GM18909 (cell line): ENCODE results near the gene RAMP2.
"Not testable (repeated sequence)": the region's sequence is repeated elsewhere in the genome, so short reads cannot be mapped to it uniquely, and the experiment has no call there.

Source experiments
- ATAC-seq: cut with Tn5 transposase; IDR thresholded peaks from one replicate; pipeline ENCODE4 v1.9.1; 2021; ENCODE audit warnings: mild to moderate bottlenecking; ENCODE audit not compliant: unreplicated experiment, poor library complexity

The RAMP2 gene

DNA sequence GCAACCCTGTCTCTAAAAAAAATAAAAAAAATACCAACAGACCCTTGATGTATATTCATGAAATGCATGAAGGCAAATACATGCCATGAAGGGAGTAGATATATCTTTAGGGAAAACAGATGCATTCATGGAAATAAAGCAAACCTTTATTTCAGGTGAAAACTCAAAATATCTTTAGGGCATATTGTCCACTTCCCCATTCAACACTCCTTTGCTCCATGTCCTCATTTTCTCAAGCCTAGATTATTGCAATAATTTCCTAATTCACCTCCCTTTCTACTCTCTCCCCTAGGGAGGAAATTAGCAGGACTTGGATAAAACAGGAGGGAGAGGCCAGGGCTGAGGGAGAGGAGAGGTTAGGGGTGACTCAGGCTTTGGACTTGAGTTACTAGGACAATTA lies 6.5 kb downstream of the RAMP2 start:
- ATAC-seq, result no peak

DNA sequence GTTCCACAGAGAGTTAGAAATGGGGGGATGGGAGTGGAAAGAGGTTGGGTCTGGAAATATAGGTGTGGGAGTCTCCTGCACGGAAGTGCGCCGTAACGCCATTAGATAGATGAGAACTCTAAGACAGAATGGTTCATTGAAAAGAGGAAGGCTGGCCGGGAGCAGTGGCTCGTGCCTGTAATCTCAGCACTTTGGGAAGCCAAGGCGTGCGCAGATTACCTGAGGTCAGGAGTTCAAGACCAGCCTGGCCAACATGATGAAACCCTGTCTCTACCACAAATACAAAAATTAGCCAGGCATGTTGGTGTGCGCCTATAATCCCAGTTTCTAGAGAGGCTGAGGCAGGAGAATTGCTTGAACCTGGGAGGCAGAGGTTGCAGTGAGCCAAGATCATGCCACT lies 7.0 kb downstream of the RAMP2 start:
- ATAC-seq, result not testable (repeated sequence)

DNA sequence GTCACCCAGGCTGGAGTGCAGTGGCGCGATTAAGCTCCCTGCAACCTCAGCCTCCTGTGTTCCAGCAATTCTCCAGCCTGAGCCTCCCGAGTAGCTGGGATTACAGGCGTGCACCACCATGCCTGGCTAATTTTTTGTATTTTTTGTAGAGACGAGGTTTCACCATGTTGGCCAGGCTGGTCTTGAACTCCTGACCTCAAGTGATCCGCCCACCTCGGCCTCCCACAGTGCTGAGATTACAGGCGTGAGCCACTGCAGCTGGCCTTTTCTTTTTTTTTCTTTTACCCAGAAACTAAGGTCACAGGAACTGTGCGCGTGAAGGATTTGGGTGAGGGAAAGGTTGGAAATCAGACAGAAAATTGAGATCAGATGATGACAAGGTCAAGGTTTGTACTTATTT lies 8.9 kb downstream of the RAMP2 start:
- ATAC-seq, result not testable (repeated sequence)

DNA sequence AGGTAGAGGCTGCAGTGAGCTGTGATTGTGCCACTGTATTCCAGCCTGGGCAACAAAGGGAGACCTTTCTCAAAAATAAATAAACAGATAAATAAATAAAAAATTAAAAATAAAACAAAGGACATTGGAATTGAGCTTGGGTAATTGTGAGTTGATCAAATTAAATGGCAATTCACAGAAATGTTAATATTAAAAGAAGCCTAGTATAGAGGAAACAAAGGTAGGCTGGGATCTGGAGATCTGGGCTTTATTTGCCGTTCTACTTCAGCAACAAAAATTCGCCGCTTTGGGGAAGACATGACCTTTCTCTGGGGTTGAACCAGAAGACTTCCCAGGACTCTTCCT lies 11.9 kb downstream of the RAMP2 start:
- ATAC-seq, result peak; percentile 10

DNA sequence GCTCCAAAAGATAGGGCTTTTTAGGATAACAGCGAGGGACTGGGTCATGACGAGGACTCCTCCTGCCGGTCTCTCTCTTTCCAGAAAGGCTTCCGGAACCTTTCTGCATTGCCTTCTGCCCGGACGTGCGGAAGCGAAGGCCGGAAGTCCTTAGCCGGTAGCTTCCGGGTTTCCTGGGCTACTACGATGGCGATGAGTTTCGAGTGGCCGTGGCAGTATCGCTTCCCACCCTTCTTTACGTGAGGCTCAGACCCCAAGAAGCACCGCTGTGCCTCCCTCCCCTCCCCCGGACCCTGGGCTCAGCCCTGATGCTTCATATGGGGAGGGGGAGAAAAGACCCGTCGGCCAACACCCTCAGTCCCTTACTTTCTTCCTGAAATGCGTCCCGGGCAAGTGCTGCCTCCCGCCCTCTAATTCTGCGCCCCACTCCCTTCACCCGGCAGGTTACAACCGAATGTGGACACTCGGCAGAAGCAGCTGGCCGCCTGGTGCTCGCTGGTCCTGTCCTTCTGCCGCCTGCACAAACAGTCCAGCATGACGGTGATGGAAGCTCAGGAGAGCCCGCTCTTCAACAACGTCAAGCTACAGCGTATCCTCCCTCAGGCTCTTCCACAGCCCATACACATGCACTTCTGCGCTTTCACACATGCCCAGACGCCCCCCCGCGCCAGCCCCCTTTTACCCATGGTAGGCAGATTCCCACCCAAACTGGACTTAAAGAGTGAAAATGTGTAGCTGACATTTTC lies 12.4 kb downstream of the RAMP2 start, which contains the start of gene VPS25:
VPS25 (plus strand) TSS at position 160 of the 746 bp plus-strand sequence; CDS start at position 187, 27 bp downstream.
- peak; percentile 57 for ATAC-seq

DNA sequence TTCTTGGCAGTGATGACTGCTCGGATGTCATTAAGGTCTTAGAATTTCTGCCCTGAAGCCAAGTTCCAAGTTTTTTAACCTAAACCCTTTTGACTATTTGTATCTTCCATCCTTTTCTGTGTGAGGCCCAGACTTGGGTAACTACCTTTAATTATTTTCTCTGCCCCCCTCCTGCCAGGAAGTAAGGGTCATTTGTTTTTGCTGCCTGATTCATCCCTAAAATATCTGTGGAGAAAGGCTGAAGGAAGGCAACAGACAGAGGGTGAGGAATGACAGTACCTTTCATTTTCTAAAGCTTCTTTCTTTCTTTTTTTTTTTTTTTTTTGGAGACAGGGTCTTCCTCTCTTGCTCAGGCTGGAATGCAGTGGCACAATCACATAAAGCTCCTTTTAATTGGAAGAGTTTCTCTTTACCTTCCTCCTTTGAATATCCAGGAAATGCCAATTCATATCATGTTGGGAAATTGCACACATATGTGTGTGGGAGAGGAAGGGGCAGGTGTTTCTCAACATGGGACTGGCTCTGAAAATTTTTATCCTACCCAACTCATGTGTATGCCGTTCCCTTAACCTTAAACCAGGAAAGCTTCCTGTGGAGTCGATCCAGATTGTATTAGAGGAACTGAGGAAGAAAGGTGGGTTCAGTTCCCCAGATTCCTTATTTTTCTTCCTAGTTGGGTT lies 13.2 kb downstream of the RAMP2 start:
- no peak for ATAC-seq

- no peak for ATAC-seq
Observed at GRCh38 chr17:42775534-42776098, 14.6 kb downstream of the RAMP2 start.

DNA sequence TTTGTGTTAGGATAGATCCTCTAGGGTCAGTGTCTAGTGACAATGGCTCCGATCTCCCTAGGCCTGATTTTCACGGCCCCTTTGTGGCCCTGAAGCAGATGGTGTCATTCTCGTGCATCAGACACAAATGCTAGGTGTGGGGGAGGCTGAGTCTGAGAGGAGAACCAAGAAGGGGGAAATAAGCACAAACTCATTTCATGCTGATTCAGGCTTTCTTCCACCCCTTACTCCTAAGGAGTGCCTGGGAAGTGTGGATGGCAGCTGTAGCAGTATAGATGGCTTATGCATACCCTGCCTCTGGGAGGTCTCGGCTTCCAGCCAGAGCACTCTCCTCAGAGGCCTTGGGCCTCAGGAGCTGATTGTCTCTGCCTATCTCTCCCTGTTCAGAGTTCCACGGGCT lies 17.5 kb downstream of the RAMP2 start:
- no peak for ATAC-seq

GRCh38 chr17:42779304-42779935 lies 18.4 kb downstream of the RAMP2 start:
- no peak for ATAC-seq

DNA sequence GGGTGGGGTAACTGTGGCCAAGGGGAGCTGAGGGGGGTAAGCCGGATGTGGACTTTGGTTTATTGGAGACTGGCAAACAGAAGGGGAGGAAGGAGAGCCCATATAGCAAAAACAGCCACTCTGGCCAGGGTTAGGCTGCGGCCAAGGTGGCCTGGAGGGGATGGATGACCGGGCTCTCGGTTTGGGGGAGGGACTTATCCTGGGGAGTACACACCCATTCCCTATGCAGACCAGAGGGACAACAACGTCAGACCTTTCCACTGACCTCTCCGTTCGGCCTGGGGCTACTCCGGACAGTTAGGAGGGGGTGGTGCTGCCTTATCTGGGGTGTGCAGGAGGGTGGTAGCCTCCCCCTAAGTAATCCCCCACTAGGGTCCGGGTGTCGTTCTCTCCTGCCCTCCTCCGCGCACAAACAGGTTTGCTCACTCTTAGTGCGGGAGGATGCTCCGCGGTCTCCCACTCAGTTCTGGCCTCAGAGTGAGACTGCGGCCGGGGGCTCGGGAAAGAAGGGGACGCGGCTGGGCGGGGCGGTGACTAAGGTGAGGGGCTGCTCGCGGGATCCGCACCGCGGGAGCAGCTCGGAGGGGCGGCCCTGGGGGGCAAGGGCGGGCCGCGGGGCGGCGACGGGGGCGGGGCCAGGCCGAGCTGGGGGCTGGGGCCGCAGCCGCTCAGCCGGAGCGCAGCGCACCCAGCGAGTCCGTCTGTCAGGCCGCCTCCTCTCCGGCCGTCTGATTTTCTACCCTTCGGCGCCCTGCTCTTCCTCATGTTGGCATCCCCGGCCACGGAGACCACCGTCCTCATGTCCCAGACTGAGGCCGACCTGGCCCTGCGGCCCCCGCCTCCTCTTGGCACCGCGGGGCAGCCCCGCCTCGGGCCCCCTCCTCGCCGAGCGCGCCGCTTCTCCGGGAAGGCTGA lies 19.2 kb downstream of the RAMP2 start, which contains the start of gene WNK4:
WNK4 (plus strand) TSS at position 675 of the 915 bp plus-strand sequence; CDS start at position 764, 89 bp downstream.
- ATAC-seq, result no peak

GRCh38 chr17:42780851-42781638 lies 20.0 kb downstream of the RAMP2 start:
- ATAC-seq, result no peak

GRCh38 chr17:42781639-42782165 lies 20.7 kb downstream of the RAMP2 start:
- ATAC-seq, result no peak

DNA sequence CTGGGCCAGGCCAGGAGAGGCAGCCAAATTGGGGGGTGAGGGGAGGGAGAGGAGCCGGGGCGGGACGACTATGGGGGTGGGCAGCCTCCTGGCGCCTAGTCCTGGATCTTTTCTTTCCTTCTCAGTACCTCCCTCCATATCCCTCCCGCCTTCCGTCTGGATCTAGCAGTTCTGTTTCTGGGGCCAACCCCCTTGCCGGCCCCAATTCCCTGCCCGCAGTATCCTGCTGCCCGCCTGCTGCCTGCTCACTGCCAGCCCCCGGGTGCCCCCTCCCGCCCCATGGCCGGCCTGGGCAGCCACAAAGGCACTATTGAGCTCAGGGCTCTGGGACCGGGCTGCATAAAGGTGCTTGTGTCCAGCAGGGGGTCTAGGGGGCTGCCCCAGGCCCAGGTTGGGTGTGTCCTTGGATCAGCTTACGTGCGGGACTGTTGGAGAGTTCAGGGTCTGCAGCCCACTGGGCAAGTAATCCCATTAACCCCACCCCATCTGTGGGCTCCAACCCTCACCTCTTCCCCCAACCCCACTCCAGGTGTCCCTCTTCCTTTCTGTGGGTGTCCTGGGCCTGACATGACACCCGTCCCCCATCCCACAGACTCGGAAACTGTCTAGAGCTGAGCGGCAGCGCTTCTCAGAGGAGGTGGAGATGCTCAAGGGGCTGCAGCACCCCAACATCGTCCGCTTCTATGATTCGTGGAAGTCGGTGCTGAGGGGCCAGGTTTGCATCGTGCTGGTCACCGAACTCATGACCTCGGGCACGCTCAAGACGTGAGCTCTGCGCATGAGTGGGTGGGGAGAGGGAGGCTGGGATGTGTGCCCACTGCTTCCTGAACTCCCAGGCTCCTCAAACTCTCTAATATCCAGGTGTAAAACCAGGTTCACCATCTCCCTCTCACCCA lies 21.4 kb downstream of the RAMP2 start:
- no peak for ATAC-seq

DNA sequence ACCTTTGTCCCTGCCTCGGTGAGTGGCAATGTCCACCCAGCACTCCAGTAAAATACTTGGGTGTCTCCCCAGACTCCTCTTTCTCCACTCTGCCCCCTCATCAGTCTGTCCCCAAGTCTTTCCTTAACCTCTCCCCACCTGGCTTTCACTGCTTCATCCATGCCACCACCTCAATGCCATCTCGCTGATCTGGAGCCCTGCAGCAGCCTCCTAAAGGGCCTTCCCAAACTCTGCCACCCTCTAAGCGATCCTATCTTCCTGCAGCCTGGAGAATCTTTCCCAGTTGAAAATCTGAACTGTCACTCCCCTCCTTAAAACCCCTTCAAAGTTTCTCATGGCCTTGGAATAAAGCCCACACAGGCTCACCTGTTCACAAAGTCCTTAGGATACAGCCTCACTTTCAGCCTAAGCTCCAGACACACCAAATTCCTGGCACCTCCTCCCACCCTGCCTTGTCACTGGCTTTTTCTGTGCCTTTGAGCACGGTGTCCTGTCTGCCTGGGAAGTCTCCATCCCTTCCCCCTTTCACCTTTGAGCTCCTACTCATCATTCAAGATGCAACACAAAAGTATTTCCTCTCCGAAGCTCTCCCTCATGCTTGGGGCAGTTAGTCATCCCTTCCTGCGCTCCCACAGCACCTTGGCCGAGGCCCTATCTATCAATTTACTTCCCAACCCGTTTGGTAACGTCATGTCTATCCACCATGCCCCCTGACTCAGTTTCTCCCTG lies 22.2 kb downstream of the RAMP2 start:
- no peak for ATAC-seq

GRCh38 chr17:42783791-42784138 lies 22.7 kb downstream of the RAMP2 start:
- no peak for ATAC-seq

- no peak for ATAC-seq
Observed at GRCh38 chr17:42784409-42784808, 23.4 kb downstream of the RAMP2 start.

DNA sequence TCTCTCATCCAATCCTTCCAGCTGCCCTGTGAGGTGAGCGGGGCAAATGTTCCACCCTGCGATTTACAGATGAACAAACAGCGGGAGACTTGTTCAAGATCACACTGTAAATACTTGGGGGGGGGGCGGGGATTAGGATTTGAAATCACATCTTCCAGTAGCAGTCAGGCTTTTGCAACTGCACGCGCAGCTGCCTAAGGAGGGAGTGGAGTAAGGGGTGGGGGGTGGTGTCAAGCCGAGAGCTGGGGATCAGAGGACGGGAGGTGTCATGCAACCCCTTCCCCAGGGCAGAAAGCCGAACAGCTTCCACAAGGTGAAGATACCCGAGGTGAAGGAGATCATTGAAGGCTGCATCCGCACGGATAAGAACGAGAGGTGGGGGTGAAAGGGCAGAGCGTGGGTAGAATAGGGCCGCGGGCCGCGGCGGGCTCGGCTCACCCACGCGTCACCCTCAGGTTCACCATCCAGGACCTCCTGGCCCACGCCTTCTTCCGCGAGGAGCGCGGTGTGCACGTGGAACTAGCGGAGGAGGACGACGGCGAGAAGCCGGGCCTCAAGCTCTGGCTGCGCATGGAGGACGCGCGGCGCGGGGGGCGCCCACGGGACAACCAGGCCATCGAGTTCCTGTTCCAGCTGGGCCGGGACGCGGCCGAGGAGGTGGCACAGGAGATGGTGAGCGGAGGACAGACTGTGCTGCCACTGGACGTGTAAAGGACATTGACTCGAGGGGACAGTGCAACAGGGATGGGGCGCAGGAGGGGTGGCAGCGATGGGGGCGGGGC lies 24.0 kb downstream of the RAMP2 start:
- no peak for ATAC-seq
